ENCODE data around the gene ADSS2. TPM values are rescaled to one million over a fixed set of nuclear protein-coding genes. Genes with fewer than 3 reads are reported as not detected.
"Not testable (repeated sequence)": the region's sequence is repeated elsewhere in the genome, so short reads cannot be mapped to it uniquely, and the experiment has no call there.

The ADSS2 gene
- total RNA-seq, 1 donor from 2014 or later: 52.4 TPM

DNA sequence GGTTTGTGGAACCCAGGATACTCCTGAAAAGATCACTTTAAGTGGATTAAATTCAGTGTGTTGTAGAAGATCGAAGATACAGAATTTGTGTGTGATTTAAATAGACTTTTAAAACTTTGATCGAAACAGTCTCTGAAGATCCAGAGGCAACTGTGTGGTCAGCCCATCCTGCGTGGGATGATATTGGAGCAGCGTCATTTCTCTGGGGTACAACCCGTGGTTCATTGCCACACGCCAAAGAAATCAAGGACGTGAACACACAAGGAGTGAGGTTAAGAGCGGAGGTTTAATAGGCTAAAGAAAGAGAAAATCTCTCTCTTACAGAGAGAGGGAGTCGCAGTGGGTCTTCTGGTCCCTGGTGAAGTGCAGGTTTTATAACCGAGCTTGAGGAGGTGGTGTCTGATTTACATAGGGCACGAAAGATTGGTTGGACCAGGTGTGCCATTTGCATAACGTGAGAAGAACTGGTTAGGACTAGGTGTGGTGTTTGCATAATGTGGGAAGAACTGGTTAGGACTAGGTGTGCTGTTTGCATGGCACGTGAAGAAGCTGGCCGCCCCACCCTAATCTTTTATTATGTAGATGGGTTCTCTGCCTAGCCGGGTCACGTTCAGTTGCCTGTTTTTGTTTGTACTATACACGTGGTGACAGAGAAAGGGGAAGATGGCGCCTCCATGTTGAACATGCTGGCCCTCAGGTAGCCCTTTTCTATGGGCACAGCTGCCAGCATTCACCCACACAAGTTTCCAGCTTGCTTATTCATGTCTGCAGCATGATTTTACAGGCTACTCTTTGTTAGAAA lies 82.3 kb downstream of the ADSS2 start:
- Mint-ChIP-seq H3K27me3 (ENCODE audit: low read depth) (no peaks in the 10 kb centered on the region), H3K36me3 (peaks cover 4% of the 10 kb centered on the region), H3K27ac (no peak overlapping the region), H3K9me3 (peaks cover 10% of the 10 kb centered on the region), H3K4me1 (peaks cover 2% of the 10 kb centered on the region), H3K4me3 (no peak overlapping the region)
- TF ChIP-seq CTCF (IDR thresholded peaks at IDR 0.05; ENCODE audit: unreplicated experiment): no peak
- DNase-seq (ENCODE audit: low spot score in 2 of 2, unreplicated experiment in 2 of 2): no peak

GRCh38 chr1:244368279-244368678 lies 83.4 kb downstream of the ADSS2 start:
- DNase-seq (ENCODE audit: low spot score in 2 of 2, unreplicated experiment in 2 of 2): no peak
- H3K27ac Mint-ChIP-seq: no peak overlapping the region
- TF ChIP-seq CTCF (IDR thresholded peaks at IDR 0.05; ENCODE audit: unreplicated experiment): no peak

GRCh38 chr1:244367399-244368114 lies 84.2 kb downstream of the ADSS2 start:
- peaks cover 4% of the 10 kb centered on the region for H3K36me3 Mint-ChIP-seq
- H3K4me3 Mint-ChIP-seq: no peak overlapping the region
- TF ChIP-seq CTCF (IDR thresholded peaks at IDR 0.05; ENCODE audit: unreplicated experiment): no peak
- peaks cover 12% of the 10 kb centered on the region for H3K9me3 Mint-ChIP-seq
- no peak for DNase-seq (ENCODE audit: low spot score in 2 of 2, unreplicated experiment in 2 of 2)
- H3K27me3 Mint-ChIP-seq (ENCODE audit: low read depth): no peaks in the 10 kb centered on the region
- peaks cover 4% of the 10 kb centered on the region for H3K4me1 Mint-ChIP-seq
- H3K27ac Mint-ChIP-seq: peak overlapping the region; percentile 6

More at GRCh38 chr1:244368279-244368678, 83.4 kb downstream of the ADSS2 start:
- Mint-ChIP-seq H3K4me3 (no peak overlapping the region), H3K9me3 (peaks cover 12% of the 10 kb centered on the region), H3K27me3 (ENCODE audit: low read depth) (no peaks in the 10 kb centered on the region), H3K4me1 (peaks cover 2% of the 10 kb centered on the region), H3K36me3 (peaks cover 4% of the 10 kb centered on the region)

DNA sequence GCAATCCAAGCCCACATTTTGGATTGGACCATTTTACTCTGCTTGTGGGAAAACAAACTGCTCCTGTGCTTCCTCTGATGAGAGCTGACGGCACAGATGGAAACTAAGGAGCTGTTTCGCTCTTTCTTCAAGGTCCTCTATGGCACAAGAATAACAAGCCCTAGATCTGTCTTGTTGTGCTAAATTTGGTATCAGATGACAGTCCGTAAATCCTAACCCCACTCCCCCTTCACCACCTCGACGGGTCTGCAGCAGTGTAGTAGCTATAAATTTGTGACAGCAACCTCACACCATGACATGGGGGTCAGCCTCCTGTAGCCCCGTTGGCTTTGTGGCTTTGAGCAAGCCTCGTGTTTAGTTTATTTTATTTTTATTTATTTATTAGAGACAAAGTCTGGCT lies 85.9 kb downstream of the ADSS2 start:
- no peak overlapping the region for H3K4me3 Mint-ChIP-seq
- H3K27me3 Mint-ChIP-seq (ENCODE audit: low read depth): no peaks in the 10 kb centered on the region
- TF ChIP-seq CTCF (IDR thresholded peaks at IDR 0.05; ENCODE audit: unreplicated experiment): no peak
- H3K4me1 Mint-ChIP-seq: peaks cover 15% of the 10 kb centered on the region
- no peak overlapping the region for H3K27ac Mint-ChIP-seq
- DNase-seq (ENCODE audit: low spot score in 2 of 2, unreplicated experiment in 2 of 2): no peak
- H3K36me3 Mint-ChIP-seq: peaks cover 4% of the 10 kb centered on the region
- peaks cover 12% of the 10 kb centered on the region for H3K9me3 Mint-ChIP-seq

DNA sequence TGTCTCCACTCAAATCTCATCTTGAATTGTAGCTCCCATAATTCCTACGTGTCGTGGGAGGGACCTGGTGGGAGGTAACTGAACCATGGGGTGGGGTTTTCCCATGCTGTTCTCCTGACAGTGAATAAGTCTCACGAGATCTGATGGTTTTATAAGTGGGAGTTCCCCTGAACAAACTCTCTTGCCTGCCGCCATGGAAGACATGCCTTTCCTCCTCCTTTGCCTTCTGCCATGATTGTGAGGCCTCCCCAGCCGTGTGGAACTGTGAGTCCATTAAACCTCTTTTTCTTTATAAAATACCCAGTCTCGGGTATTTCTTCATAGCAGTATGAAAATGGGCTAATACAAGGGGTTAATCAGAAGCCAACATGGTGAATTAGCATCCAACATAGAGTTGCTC lies 86.4 kb downstream of the ADSS2 start:
- not testable (repeated sequence) for H3K36me3 Mint-ChIP-seq; DNase-seq (ENCODE audit: low spot score in 2 of 2, unreplicated experiment in 2 of 2); H3K27ac Mint-ChIP-seq; H3K4me3 Mint-ChIP-seq; H3K27me3 Mint-ChIP-seq (ENCODE audit: low read depth)
- H3K9me3 Mint-ChIP-seq: peaks cover 12% of the 10 kb centered on the region
- H3K4me1 Mint-ChIP-seq: peaks cover 17% of the 10 kb centered on the region

DNA sequence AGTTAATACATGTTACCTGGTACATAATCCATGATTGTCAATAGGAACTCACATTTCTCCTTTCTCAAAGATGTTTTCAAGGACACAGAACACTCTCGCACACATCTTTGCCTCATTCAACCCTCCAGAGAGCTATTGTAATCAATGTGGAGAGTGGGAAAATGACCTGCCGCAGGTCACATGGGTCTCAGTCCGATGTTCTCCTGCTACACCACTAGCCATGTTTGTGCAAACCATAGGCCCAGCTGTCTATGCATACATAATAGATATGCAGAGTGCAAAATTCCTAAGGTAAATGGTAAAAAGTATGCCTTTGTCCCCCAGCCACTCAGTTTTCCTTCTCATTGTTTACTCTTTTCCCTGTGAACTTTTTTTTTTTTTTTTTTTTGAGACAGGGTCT lies 89.2 kb downstream of the ADSS2 start:
- peaks cover 4% of the 10 kb centered on the region for H3K36me3 Mint-ChIP-seq
- peak overlapping the region; percentile 99 for H3K27ac Mint-ChIP-seq
- peaks cover 12% of the 10 kb centered on the region for H3K9me3 Mint-ChIP-seq
- peaks cover 17% of the 10 kb centered on the region for H3K4me1 Mint-ChIP-seq
- H3K27me3 Mint-ChIP-seq (ENCODE audit: low read depth): no peaks in the 10 kb centered on the region
- TF ChIP-seq CTCF (IDR thresholded peaks at IDR 0.05; ENCODE audit: unreplicated experiment): no peak
- DNase-seq (ENCODE audit: low spot score in 2 of 2, unreplicated experiment in 2 of 2): no peak
- H3K4me3 Mint-ChIP-seq: no peak overlapping the region
